ENCODE measurements around the gene TRAF3. TPM values are rescaled to one million over a fixed set of nuclear protein-coding genes. Genes with fewer than 3 reads are reported as not detected.

TRAF3 gene
- total RNA-seq, 4 donors from 2014 or later: 5.5 to 14.7 (median 6.9) TPM

GRCh38 chr14:102868956-102869547, 91.8 kb downstream of the TRAF3 start:
- TF ChIP-seq POLR2A (IDR thresholded peaks at IDR 0.05): no peak
- TF ChIP-seq, protein P1, sequence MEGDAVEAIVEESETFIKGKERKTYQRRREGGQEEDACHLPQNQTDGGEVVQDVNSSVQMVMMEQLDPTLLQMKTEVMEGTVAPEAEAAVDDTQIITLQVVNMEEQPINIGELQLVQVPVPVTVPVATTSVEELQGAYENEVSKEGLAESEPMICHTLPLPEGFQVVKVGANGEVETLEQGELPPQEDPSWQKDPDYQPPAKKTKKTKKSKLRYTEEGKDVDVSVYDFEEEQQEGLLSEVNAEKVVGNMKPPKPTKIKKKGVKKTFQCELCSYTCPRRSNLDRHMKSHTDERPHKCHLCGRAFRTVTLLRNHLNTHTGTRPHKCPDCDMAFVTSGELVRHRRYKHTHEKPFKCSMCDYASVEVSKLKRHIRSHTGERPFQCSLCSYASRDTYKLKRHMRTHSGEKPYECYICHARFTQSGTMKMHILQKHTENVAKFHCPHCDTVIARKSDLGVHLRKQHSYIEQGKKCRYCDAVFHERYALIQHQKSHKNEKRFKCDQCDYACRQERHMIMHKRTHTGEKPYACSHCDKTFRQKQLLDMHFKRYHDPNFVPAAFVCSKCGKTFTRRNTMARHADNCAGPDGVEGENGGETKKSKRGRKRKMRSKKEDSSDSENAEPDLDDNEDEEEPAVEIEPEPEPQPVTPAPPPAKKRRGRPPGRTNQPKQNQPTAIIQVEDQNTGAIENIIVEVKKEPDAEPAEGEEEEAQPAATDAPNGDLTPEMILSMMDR (IDR thresholded peaks at IDR 0.05 in 4 of 5, conservative IDR thresholded peaks at IDR 0.05 in 1 of 5): no peak
- no peak overlapping the region for H3K4me3 ChIP-seq
- DNase-seq: no peak
- no peak overlapping the region for H3K27ac ChIP-seq
- no peak for ATAC-seq
- no peaks in the 10 kb centered on the region for H3K36me3 ChIP-seq
- in situ Hi-C loops (cut with MboI; ENCODE audit: low sequenced_read_pairs in 4 of 4): no loop called here
- peaks cover 0 to 7% of the 10 kb centered on the region in 2 donors for H3K4me1 ChIP-seq
- intact Hi-C loops (cut with DNase I; ENCODE audit: low total_unique reads): no loop called here
- H3K9me3 ChIP-seq: no peaks in the 10 kb centered on the region
- H3K27me3 ChIP-seq: no peaks in the 10 kb centered on the region

GRCh38 chr14:102870246-102870645, 93.0 kb downstream of the TRAF3 start:
- intact Hi-C loops (cut with DNase I; ENCODE audit: low total_unique reads) (no loop called here), in situ Hi-C loops (cut with MboI; ENCODE audit: low sequenced_read_pairs in 4 of 4) (no loop called here)
- H3K27me3 ChIP-seq: no peaks in the 10 kb centered on the region
- no peaks in the 10 kb centered on the region for H3K36me3 ChIP-seq
- TF ChIP-seq, protein P1 (IDR thresholded peaks at IDR 0.05 in 4 of 5, conservative IDR thresholded peaks at IDR 0.05 in 1 of 5): no peak
- no peak for TF ChIP-seq POLR2A (IDR thresholded peaks at IDR 0.05)
- H3K4me3 ChIP-seq: no peak overlapping the region
- no peaks in the 10 kb centered on the region for H3K9me3 ChIP-seq
- H3K4me1 ChIP-seq: peaks cover 0 to 7% of the 10 kb centered on the region in 2 donors
- DNase-seq (no peak), ATAC-seq (no peak)
- H3K27ac ChIP-seq: no peak overlapping the region

GRCh38 chr14:102870994-102871831, 94.0 kb downstream of the TRAF3 start:
- ATAC-seq (peak; percentile 18 to 47), DNase-seq (no peak)
- intact Hi-C loops (cut with DNase I; ENCODE audit: low total_unique reads) (no loop called here), in situ Hi-C loops (cut with MboI; ENCODE audit: low sequenced_read_pairs in 4 of 4) (no loop called here)
- Histone ChIP-seq H3K27me3 (no peaks in the 10 kb centered on the region), H3K36me3 (peaks cover 0 to 7% of the 10 kb centered on the region in 2 donors), H3K9me3 (no peaks in the 10 kb centered on the region), H3K27ac (no peak overlapping the region), H3K4me1 (peaks cover 0 to 7% of the 10 kb centered on the region in 2 donors), H3K4me3 (no peak overlapping the region)
- TF ChIP-seq POLR2A (IDR thresholded peaks at IDR 0.05): no peak
- TF ChIP-seq, protein P1 (IDR thresholded peaks at IDR 0.05 in 4 of 5, conservative IDR thresholded peaks at IDR 0.05 in 1 of 5): no peak

DNA sequence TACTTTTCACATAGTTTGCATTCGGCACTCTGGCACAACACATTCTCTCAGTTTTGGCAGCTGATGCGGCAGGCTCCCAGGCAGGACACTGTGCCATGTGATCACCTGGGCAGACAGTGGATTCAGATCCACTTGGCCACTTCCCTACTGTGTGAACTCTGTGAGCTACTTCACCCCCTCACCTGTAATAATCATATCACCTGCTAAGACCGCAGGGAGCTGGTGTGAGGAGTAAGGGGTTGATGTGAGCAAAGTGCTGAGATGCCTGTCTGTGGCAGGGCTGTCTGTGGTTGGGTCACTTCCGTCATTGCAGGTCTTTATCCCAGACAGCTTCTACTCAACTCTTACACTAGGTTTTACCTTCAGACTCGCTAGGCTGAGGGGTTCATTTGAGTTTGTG, 94.8 kb downstream of the TRAF3 start:
- peaks cover 0 to 7% of the 10 kb centered on the region in 2 donors for H3K4me1 ChIP-seq
- no peaks in the 10 kb centered on the region for H3K9me3 ChIP-seq
- H3K4me3 ChIP-seq: no peak overlapping the region
- H3K27me3 ChIP-seq: no peaks in the 10 kb centered on the region
- no peak for TF ChIP-seq POLR2A (IDR thresholded peaks at IDR 0.05)
- TF ChIP-seq, protein P1 (IDR thresholded peaks at IDR 0.05 in 4 of 5, conservative IDR thresholded peaks at IDR 0.05 in 1 of 5): no peak
- ATAC-seq (no peak), DNase-seq (no peak)
- in situ Hi-C loops (cut with MboI; ENCODE audit: low sequenced_read_pairs in 4 of 4): no loop called here
- intact Hi-C loops (cut with DNase I; ENCODE audit: low total_unique reads): no loop called here
- no peak overlapping the region for H3K27ac ChIP-seq
- peaks cover 0 to 15% of the 10 kb centered on the region in 2 donors for H3K36me3 ChIP-seq
